Measurements from ENCODE around the gene CDKN2B-AS1.

CDKN2B-AS1 gene

GRCh38 chr9:22030101-22030598, 35.6 kb downstream of the CDKN2B-AS1 start:
- no peak overlapping the region for H3K4me3 ChIP-seq (ENCODE audit: insufficient read depth, low read depth, low read length, poor library complexity, severe bottlenecking)
- H3K4me1 ChIP-seq (ENCODE audit: control insufficient read depth, insufficient read depth, low read length, poor library complexity, severe bottlenecking), result no peaks in the 10 kb centered on the region

GRCh38 chr9:22031655-22032411, 37.2 kb downstream of the CDKN2B-AS1 start:
- Histone ChIP-seq H3K36me3 (ENCODE audit: control insufficient read depth, insufficient read depth, low read length) (no peaks in the 10 kb centered on the region), H3K4me1 (ENCODE audit: control insufficient read depth, insufficient read depth, low read length, poor library complexity, severe bottlenecking) (no peaks in the 10 kb centered on the region), H3K27me3 (replicated peaks; ENCODE audit: control insufficient read depth, insufficient read depth, low read length, poor library complexity, severe bottlenecking) (no peaks in the 10 kb centered on the region), H3K4me3 (ENCODE audit: insufficient read depth, low read depth, low read length, poor library complexity, severe bottlenecking) (no peak overlapping the region), H3K27ac (ENCODE audit: insufficient read depth, low read length, poor library complexity, severe bottlenecking) (no peak overlapping the region), H3K9me3 (ENCODE audit: control insufficient read depth, low read length) (no peaks in the 10 kb centered on the region)
- no peak for DNase-seq

More at GRCh38 chr9:22030101-22030598, 35.6 kb downstream of the CDKN2B-AS1 start:
- H3K9me3 ChIP-seq (ENCODE audit: control insufficient read depth, low read length), result no peaks in the 10 kb centered on the region
- H3K27ac ChIP-seq (ENCODE audit: insufficient read depth, low read length, poor library complexity, severe bottlenecking), result no peak overlapping the region
- H3K36me3 ChIP-seq (ENCODE audit: control insufficient read depth, insufficient read depth, low read length), result no peaks in the 10 kb centered on the region
- no peak for DNase-seq
- no peaks in the 10 kb centered on the region for H3K27me3 ChIP-seq (replicated peaks; ENCODE audit: control insufficient read depth, insufficient read depth, low read length, poor library complexity, severe bottlenecking)

- Histone ChIP-seq H3K27me3 (replicated peaks; ENCODE audit: control insufficient read depth, insufficient read depth, low read length, poor library complexity, severe bottlenecking) (no peaks in the 10 kb centered on the region), H3K27ac (ENCODE audit: insufficient read depth, low read length, poor library complexity, severe bottlenecking) (no peak overlapping the region), H3K9me3 (ENCODE audit: control insufficient read depth, low read length) (no peaks in the 10 kb centered on the region), H3K4me1 (ENCODE audit: control insufficient read depth, insufficient read depth, low read length, poor library complexity, severe bottlenecking) (no peaks in the 10 kb centered on the region), H3K4me3 (ENCODE audit: insufficient read depth, low read depth, low read length, poor library complexity, severe bottlenecking) (no peak overlapping the region), H3K36me3 (ENCODE audit: control insufficient read depth, insufficient read depth, low read length) (no peaks in the 10 kb centered on the region)
- no peak for DNase-seq
Observed at GRCh38 chr9:22033012-22033630, 38.5 kb downstream of the CDKN2B-AS1 start.

- DNase-seq, result no peak
- no peak overlapping the region for H3K27ac ChIP-seq (ENCODE audit: insufficient read depth, low read length, poor library complexity, severe bottlenecking)
Observed at GRCh38 chr9:22035591-22036011, 41.0 kb downstream of the CDKN2B-AS1 start.

GRCh38 chr9:22036866-22037626, 42.5 kb downstream of the CDKN2B-AS1 start:
- no peak for DNase-seq
- Histone ChIP-seq H3K4me3 (ENCODE audit: insufficient read depth, low read depth, low read length, poor library complexity, severe bottlenecking) (no peak overlapping the region), H3K36me3 (ENCODE audit: control insufficient read depth, insufficient read depth, low read length) (no peaks in the 10 kb centered on the region)

More at GRCh38 chr9:22035591-22036011, 41.0 kb downstream of the CDKN2B-AS1 start:
- Histone ChIP-seq H3K27me3 (replicated peaks; ENCODE audit: control insufficient read depth, insufficient read depth, low read length, poor library complexity, severe bottlenecking) (no peaks in the 10 kb centered on the region), H3K4me1 (ENCODE audit: control insufficient read depth, insufficient read depth, low read length, poor library complexity, severe bottlenecking) (no peaks in the 10 kb centered on the region), H3K9me3 (ENCODE audit: control insufficient read depth, low read length) (no peaks in the 10 kb centered on the region), H3K36me3 (ENCODE audit: control insufficient read depth, insufficient read depth, low read length) (no peaks in the 10 kb centered on the region), H3K4me3 (ENCODE audit: insufficient read depth, low read depth, low read length, poor library complexity, severe bottlenecking) (no peak overlapping the region)

GRCh38 chr9:22037954-22038690, 43.5 kb downstream of the CDKN2B-AS1 start:
- Histone ChIP-seq H3K27ac (ENCODE audit: insufficient read depth, low read length, poor library complexity, severe bottlenecking) (no peak overlapping the region), H3K27me3 (replicated peaks; ENCODE audit: control insufficient read depth, insufficient read depth, low read length, poor library complexity, severe bottlenecking) (no peaks in the 10 kb centered on the region), H3K4me3 (ENCODE audit: insufficient read depth, low read depth, low read length, poor library complexity, severe bottlenecking) (no peak overlapping the region), H3K4me1 (ENCODE audit: control insufficient read depth, insufficient read depth, low read length, poor library complexity, severe bottlenecking) (peaks cover 7% of the 10 kb centered on the region), H3K36me3 (ENCODE audit: control insufficient read depth, insufficient read depth, low read length) (no peaks in the 10 kb centered on the region), H3K9me3 (ENCODE audit: control insufficient read depth, low read length) (no peaks in the 10 kb centered on the region)
- no peak for DNase-seq

More at GRCh38 chr9:22036866-22037626, 42.5 kb downstream of the CDKN2B-AS1 start:
- Histone ChIP-seq H3K27me3 (replicated peaks; ENCODE audit: control insufficient read depth, insufficient read depth, low read length, poor library complexity, severe bottlenecking) (no peaks in the 10 kb centered on the region), H3K4me1 (ENCODE audit: control insufficient read depth, insufficient read depth, low read length, poor library complexity, severe bottlenecking) (peaks cover 7% of the 10 kb centered on the region), H3K27ac (ENCODE audit: insufficient read depth, low read length, poor library complexity, severe bottlenecking) (no peak overlapping the region), H3K9me3 (ENCODE audit: control insufficient read depth, low read length) (no peaks in the 10 kb centered on the region)

- H3K27ac ChIP-seq (ENCODE audit: insufficient read depth, low read length, poor library complexity, severe bottlenecking), result no peak overlapping the region
- DNase-seq, result no peak
- H3K27me3 ChIP-seq (replicated peaks; ENCODE audit: control insufficient read depth, insufficient read depth, low read length, poor library complexity, severe bottlenecking), result no peaks in the 10 kb centered on the region
- H3K4me3 ChIP-seq (ENCODE audit: insufficient read depth, low read depth, low read length, poor library complexity, severe bottlenecking), result no peak overlapping the region
- H3K9me3 ChIP-seq (ENCODE audit: control insufficient read depth, low read length), result no peaks in the 10 kb centered on the region
- H3K36me3 ChIP-seq (ENCODE audit: control insufficient read depth, insufficient read depth, low read length), result no peaks in the 10 kb centered on the region
- H3K4me1 ChIP-seq (ENCODE audit: control insufficient read depth, insufficient read depth, low read length, poor library complexity, severe bottlenecking), result peaks cover 7% of the 10 kb centered on the region
Observed at GRCh38 chr9:22039258-22039657, 44.7 kb downstream of the CDKN2B-AS1 start.

GRCh38 chr9:22040760-22041159, 46.2 kb downstream of the CDKN2B-AS1 start:
- no peaks in the 10 kb centered on the region for H3K9me3 ChIP-seq (ENCODE audit: control insufficient read depth, low read length)
- H3K4me1 ChIP-seq (ENCODE audit: control insufficient read depth, insufficient read depth, low read length, poor library complexity, severe bottlenecking), result peaks cover 7% of the 10 kb centered on the region
- no peaks in the 10 kb centered on the region for H3K36me3 ChIP-seq (ENCODE audit: control insufficient read depth, insufficient read depth, low read length)
- no peak for DNase-seq
- H3K27me3 ChIP-seq (replicated peaks; ENCODE audit: control insufficient read depth, insufficient read depth, low read length, poor library complexity, severe bottlenecking), result no peaks in the 10 kb centered on the region
- H3K4me3 ChIP-seq (ENCODE audit: insufficient read depth, low read depth, low read length, poor library complexity, severe bottlenecking), result no peak overlapping the region
- no peak overlapping the region for H3K27ac ChIP-seq (ENCODE audit: insufficient read depth, low read length, poor library complexity, severe bottlenecking)

GRCh38 chr9:22041344-22041743, 46.8 kb downstream of the CDKN2B-AS1 start:
- Histone ChIP-seq H3K4me3 (ENCODE audit: insufficient read depth, low read depth, low read length, poor library complexity, severe bottlenecking) (no peak overlapping the region), H3K4me1 (ENCODE audit: control insufficient read depth, insufficient read depth, low read length, poor library complexity, severe bottlenecking) (peaks cover 7% of the 10 kb centered on the region), H3K27ac (ENCODE audit: insufficient read depth, low read length, poor library complexity, severe bottlenecking) (no peak overlapping the region), H3K36me3 (ENCODE audit: control insufficient read depth, insufficient read depth, low read length) (no peaks in the 10 kb centered on the region), H3K27me3 (replicated peaks; ENCODE audit: control insufficient read depth, insufficient read depth, low read length, poor library complexity, severe bottlenecking) (no peaks in the 10 kb centered on the region), H3K9me3 (ENCODE audit: control insufficient read depth, low read length) (no peaks in the 10 kb centered on the region)
- no peak for DNase-seq
